Trophoblast cell (in vitro differentiated cells and primary cell): Measurements from ENCODE around the gene TRPC4.

ENCODE experiments used
- DNase-seq, 2 donors: peaks; one replicate each; pipeline ENCODE4 v3.0.0-alpha.2; 2016
- H2AFZ ChIP-seq: 2 replicates; pipeline ENCODE4 v1.6.1; 2013; ENCODE audit warnings: low read length, moderate library complexity, mild to moderate bottlenecking; ENCODE audit not compliant: insufficient read depth, poor library complexity
- H2AK5ac ChIP-seq: 2 replicates; pipeline ENCODE4 v1.6.1; 2013; ENCODE audit warnings: mild to moderate bottlenecking, low read length
- H2BK120ac ChIP-seq: 2 replicates; pipeline ENCODE4 v1.6.1; 2013; ENCODE audit warnings: low read length, mild to moderate bottlenecking, moderate library complexity; ENCODE audit not compliant: insufficient read depth, poor library complexity
- H2BK12ac ChIP-seq: 2 replicates; pipeline ENCODE4 v1.6.1; 2013; ENCODE audit warnings: mild to moderate bottlenecking, low read length, moderate library complexity
- H2BK5ac ChIP-seq: 2 replicates; pipeline ENCODE4 v1.6.1; 2013; ENCODE audit warnings: low read length, low read depth, moderate library complexity, mild to moderate bottlenecking; ENCODE audit not compliant: poor library complexity
- H3K14ac ChIP-seq: 2 replicates; pipeline ENCODE4 v1.6.1; 2013; ENCODE audit warnings: mild to moderate bottlenecking, low read length
- H3K18ac ChIP-seq: 2 replicates; pipeline ENCODE4 v1.6.1; 2013; ENCODE audit warnings: mild to moderate bottlenecking, low read length
- H3K23ac ChIP-seq: 2 replicates; pipeline ENCODE4 v1.6.1; 2013; ENCODE audit warnings: low read length
- H3K27ac ChIP-seq: 2 replicates; pipeline ENCODE4 v1.5.1; 2013; ENCODE audit warnings: low read depth, mild to moderate bottlenecking, inconsistent platforms, low read length, moderate library complexity
- H3K27me3 ChIP-seq: 2 replicates; pipeline ENCODE4 v1.6.1; 2013; ENCODE audit warnings: inconsistent platforms, mild to moderate bottlenecking, low read length, moderate library complexity; ENCODE audit not compliant: insufficient read depth
- H3K36me3 ChIP-seq, 2 experiments: 1 replicate in 1 of 2; 2 replicates in 1 of 2; pipeline ENCODE4 v1.6.1; 2013; ENCODE audit warnings: low read length in 2 of 2, mild to moderate bottlenecking in 2 of 2, moderate library complexity in 1 of 2; ENCODE audit not compliant: insufficient read depth in 2 of 2, control insufficient read depth in 1 of 2
- H3K4ac ChIP-seq: 2 replicates; pipeline ENCODE4 v1.6.1; 2013; ENCODE audit warnings: low read depth, mild to moderate bottlenecking, low read length, moderate library complexity
- H3K4me1 ChIP-seq, 2 experiments: 1 replicate in 1 of 2; 2 replicates in 1 of 2; pipeline ENCODE4 v1.6.1; 2013; ENCODE audit warnings: low read length in 2 of 2, mild to moderate bottlenecking in 2 of 2, moderate library complexity in 1 of 2; ENCODE audit not compliant: insufficient read depth in 2 of 2, control insufficient read depth in 1 of 2
- H3K4me2 ChIP-seq: 2 replicates; pipeline ENCODE4 v1.6.1; 2013; ENCODE audit warnings: inconsistent platforms, mild to moderate bottlenecking, low read length, moderate library complexity
- H3K4me3 ChIP-seq: 2 replicates; pipeline ENCODE4 v1.5.1; 2013; ENCODE audit warnings: mild to moderate bottlenecking, low read depth, low read length, inconsistent platforms
- H3K79me1 ChIP-seq: one replicate; pipeline ENCODE4 v1.6.1; 2013; ENCODE audit warnings: low read length
- H3K79me2 ChIP-seq: 2 replicates; pipeline ENCODE4 v1.6.1; 2013; ENCODE audit warnings: low read length, mild to moderate bottlenecking; ENCODE audit not compliant: control insufficient read depth, insufficient read depth, poor library complexity
- H3K9ac ChIP-seq: 2 replicates; pipeline ENCODE4 v1.6.1; 2013; ENCODE audit warnings: mild to moderate bottlenecking, low read length
- H3K9me3 ChIP-seq: 2 replicates; pipeline ENCODE4 v1.6.1; 2013; ENCODE audit warnings: low read depth, mild to moderate bottlenecking, control low read depth, inconsistent platforms, low read length; ENCODE audit not compliant: insufficient read depth
- H4K12ac ChIP-seq: 2 replicates; pipeline ENCODE4 v1.6.1; 2013; ENCODE audit warnings: low read depth, mild to moderate bottlenecking, low read length, moderate library complexity
- H4K8ac ChIP-seq: 2 replicates; pipeline ENCODE4 v1.6.1; 2013; ENCODE audit warnings: low read depth, mild to moderate bottlenecking, low read length, moderate library complexity
- H4K91ac ChIP-seq: one replicate; pipeline ENCODE4 v1.6.1; 2013; ENCODE audit warnings: low read depth, mild to moderate bottlenecking, low read length, moderate library complexity
- WGBS: extraction: QIAGEN DNeasy Blood & Tissue Kit; methylation state at CpG from one replicate; pipeline ENCODE4 v1.1.7; 2013; ENCODE audit warnings: missing lambda C conversion rate; ENCODE audit not compliant: insufficient read length, insufficient coverage; ENCODE audit errors: extremely low coverage; 5-methylcytosine and 5-hydroxymethylcytosine counted together

Gene TRPC4

DNA sequence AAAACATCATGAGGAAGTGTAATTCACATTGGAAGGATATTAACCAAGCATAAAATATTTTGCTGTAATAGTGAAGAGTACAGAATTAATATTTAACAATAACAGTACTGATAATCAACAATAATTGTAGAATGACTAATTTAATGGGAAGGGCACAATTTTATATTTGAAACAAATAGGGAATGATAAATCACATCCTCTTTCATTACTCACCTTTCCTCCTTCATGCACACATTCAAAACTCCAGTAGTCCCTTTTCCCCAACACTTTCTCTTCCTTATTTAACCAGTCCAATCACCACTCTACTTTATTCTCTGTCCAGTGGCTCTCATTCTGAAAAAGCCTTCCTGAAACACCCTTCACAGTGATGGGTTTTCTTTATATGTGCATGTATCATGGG lies 160.3 kb downstream of the TRPC4 start:
- Histone ChIP-seq H3K9ac (no peak overlapping the region), H2BK12ac (no peak overlapping the region), H2BK5ac (no peak overlapping the region), H3K18ac (no peak overlapping the region), H3K4me3 (no peak overlapping the region), H3K36me3 (no peaks in the 10 kb centered on the region), H3K79me2 (no peaks in the 10 kb centered on the region), H4K12ac (no peak overlapping the region), H2AFZ (no peak overlapping the region), H3K23ac (no peak overlapping the region), H2AK5ac (no peak overlapping the region), H3K4me1 (no peaks in the 10 kb centered on the region), H4K91ac (no peak overlapping the region), H3K9me3 (no peaks in the 10 kb centered on the region), H3K4ac (no peak overlapping the region), H3K27me3 (no peaks in the 10 kb centered on the region), H3K27ac (no peak overlapping the region), H3K14ac (no peak overlapping the region), H3K79me1 (no peaks in the 10 kb centered on the region), H4K8ac (no peak overlapping the region), H2BK120ac (no peak overlapping the region), H3K4me2 (no peak overlapping the region)
- DNase-seq: no peak

DNA sequence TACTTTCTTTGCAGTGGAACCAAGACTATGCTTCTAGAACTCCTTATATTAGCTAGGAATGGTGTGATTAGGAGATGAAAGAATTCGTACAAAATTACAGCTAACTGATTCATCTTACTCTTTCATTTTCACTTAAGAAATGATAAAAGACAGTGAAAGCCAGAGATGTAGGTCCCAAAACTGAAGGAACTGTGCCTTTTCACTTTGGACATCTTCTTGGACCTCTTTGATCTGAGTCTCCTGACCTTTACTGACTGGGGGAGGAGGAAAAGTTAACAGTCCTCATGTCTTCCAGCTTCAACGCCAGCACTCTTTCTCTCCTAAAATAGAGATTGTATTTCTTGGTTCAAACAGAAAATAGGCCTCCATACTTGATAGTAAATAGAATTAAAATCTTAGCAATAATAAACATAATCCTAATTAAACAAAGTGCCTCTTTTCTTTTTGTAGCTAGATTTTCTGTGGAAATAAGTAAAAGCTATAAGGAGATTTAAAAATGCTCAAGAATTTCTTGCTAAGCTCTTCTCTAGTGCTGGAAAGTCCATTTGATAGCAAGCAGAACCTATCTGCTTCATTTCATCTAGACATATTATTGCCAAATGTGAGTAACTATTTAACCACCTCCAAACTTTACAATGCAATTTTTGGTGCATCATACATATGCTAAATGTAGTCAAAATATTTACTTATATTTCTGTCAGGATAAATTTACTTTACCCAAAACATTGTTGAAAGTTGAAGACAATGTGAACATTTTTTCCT lies 161.7 kb downstream of the TRPC4 start:
- H3K4me2 ChIP-seq: no peak overlapping the region
- no peak overlapping the region for H4K12ac ChIP-seq
- H3K23ac ChIP-seq: no peak overlapping the region
- no peaks in the 10 kb centered on the region for H3K36me3 ChIP-seq
- no peak overlapping the region for H4K8ac ChIP-seq
- no peak overlapping the region for H3K14ac ChIP-seq
- H3K79me1 ChIP-seq: no peaks in the 10 kb centered on the region
- H3K4ac ChIP-seq: no peak overlapping the region
- no peak overlapping the region for H2BK120ac ChIP-seq
- DNase-seq: no peak
- H2AK5ac ChIP-seq: no peak overlapping the region
- H3K9me3 ChIP-seq: no peaks in the 10 kb centered on the region
- H3K9ac ChIP-seq: no peak overlapping the region
- no peak overlapping the region for H2BK5ac ChIP-seq
- no peak overlapping the region for H3K18ac ChIP-seq
- H2BK12ac ChIP-seq: no peak overlapping the region
- H3K27me3 ChIP-seq: no peaks in the 10 kb centered on the region
- no peak overlapping the region for H4K91ac ChIP-seq
- WGBS: no CpG with 5 or more reads among the region's 2 CpGs
- no peak overlapping the region for H3K27ac ChIP-seq
- H3K79me2 ChIP-seq: no peaks in the 10 kb centered on the region
- H3K4me1 ChIP-seq: no peaks in the 10 kb centered on the region
- no peak overlapping the region for H2AFZ ChIP-seq
- H3K4me3 ChIP-seq: no peak overlapping the region

DNA sequence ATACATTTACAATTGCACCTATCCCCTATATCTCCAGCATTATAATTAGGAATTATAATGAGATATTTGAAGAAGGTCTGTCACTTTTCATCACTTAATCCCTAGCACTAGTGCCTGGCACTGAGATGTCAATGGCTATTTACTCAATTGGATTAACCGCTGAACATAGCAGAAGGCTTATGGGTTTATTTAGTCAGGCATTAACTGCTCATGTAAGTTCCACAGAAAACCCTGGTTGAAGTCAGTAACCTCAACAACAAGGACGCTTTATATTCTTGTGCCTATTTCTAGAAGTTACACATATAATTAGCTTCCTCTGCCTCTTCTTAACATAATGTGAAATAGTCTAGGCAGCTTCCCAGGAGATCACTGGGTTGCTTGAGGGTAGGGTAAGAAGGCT lies 163.5 kb downstream of the TRPC4 start:
- no peak overlapping the region for H4K91ac ChIP-seq
- no peak overlapping the region for H3K4me3 ChIP-seq
- H2BK12ac ChIP-seq: no peak overlapping the region
- H3K23ac ChIP-seq: no peak overlapping the region
- no peaks in the 10 kb centered on the region for H3K79me2 ChIP-seq
- H3K79me1 ChIP-seq: no peaks in the 10 kb centered on the region
- H2AK5ac ChIP-seq: no peak overlapping the region
- no peak overlapping the region for H3K27ac ChIP-seq
- no peak overlapping the region for H3K4me2 ChIP-seq
- H3K4me1 ChIP-seq: no peaks in the 10 kb centered on the region
- no peaks in the 10 kb centered on the region for H3K27me3 ChIP-seq
- H3K9me3 ChIP-seq: no peaks in the 10 kb centered on the region
- no peak overlapping the region for H2BK120ac ChIP-seq
- H4K12ac ChIP-seq: no peak overlapping the region
- no peak overlapping the region for H4K8ac ChIP-seq
- H3K18ac ChIP-seq: no peak overlapping the region
- H3K36me3 ChIP-seq: no peaks in the 10 kb centered on the region
- H3K4ac ChIP-seq: no peak overlapping the region
- DNase-seq: no peak
- no peak overlapping the region for H2BK5ac ChIP-seq
- WGBS: no CpG with 5 or more reads among the region's 2 CpGs
- no peak overlapping the region for H2AFZ ChIP-seq
- no peak overlapping the region for H3K9ac ChIP-seq
- H3K14ac ChIP-seq: no peak overlapping the region

DNA sequence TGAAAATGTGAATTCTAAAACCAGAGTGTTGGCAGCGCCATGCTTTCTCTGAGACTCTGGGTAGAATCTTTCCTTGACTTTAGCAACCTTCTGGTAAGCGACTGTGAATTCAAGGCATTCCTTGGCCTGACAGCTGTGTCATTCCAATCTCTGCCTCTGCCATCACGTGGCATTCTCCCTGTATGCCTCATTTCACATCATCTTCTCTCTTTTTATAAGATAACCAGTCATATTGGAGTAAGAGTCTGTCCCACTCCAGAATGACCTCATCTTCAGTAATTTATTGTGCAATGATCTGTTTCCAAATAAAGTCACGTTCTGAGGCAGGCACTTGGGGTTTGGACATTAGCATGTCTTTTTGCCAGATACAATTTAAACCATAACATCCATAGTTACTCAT lies 167.6 kb downstream of the TRPC4 start:
- no peaks in the 10 kb centered on the region for H3K79me2 ChIP-seq
- no peak overlapping the region for H3K4me2 ChIP-seq
- H2AK5ac ChIP-seq: no peak overlapping the region
- H4K91ac ChIP-seq: no peak overlapping the region
- H3K9ac ChIP-seq: no peak overlapping the region
- H3K14ac ChIP-seq: no peak overlapping the region
- no peak overlapping the region for H4K8ac ChIP-seq
- no peak overlapping the region for H3K27ac ChIP-seq
- no CpG with 5 or more reads among the region's 4 CpGs for WGBS
- peak; percentile 78 to 91 for DNase-seq
- H3K4me3 ChIP-seq: no peak overlapping the region
- H2AFZ ChIP-seq: no peak overlapping the region
- no peak overlapping the region for H3K4ac ChIP-seq
- H4K12ac ChIP-seq: no peak overlapping the region
- no peak overlapping the region for H3K23ac ChIP-seq
- no peaks in the 10 kb centered on the region for H3K4me1 ChIP-seq
- H2BK120ac ChIP-seq: no peak overlapping the region
- no peak overlapping the region for H3K18ac ChIP-seq
- no peak overlapping the region for H2BK5ac ChIP-seq
- H3K36me3 ChIP-seq: no peaks in the 10 kb centered on the region
- H2BK12ac ChIP-seq: no peak overlapping the region
- no peaks in the 10 kb centered on the region for H3K9me3 ChIP-seq
- H3K79me1 ChIP-seq: no peaks in the 10 kb centered on the region
- no peaks in the 10 kb centered on the region for H3K27me3 ChIP-seq
